ENCODE measurements around the gene WASF2.

DNA sequence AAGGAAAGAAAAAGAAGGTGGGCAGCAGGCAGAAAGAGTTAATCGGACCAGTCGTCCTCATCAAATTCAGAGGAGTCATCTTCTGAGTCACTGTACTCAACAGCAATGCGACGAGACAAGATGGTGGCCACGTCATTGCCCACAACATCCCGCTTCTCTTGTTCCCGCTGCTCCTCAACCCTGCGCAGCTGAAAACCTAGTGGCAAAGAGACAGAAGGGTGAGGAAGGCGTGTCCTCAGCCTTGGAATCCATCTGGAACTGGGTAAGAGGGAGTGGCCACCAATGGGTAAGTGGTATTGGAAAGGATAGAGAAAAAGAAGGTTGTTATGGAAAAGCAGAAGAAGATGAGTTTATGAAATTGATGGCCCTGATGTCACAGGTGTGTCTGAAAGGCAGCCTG, 81.8 kb downstream of the WASF2 start:
- TF ChIP-seq, protein P1, sequence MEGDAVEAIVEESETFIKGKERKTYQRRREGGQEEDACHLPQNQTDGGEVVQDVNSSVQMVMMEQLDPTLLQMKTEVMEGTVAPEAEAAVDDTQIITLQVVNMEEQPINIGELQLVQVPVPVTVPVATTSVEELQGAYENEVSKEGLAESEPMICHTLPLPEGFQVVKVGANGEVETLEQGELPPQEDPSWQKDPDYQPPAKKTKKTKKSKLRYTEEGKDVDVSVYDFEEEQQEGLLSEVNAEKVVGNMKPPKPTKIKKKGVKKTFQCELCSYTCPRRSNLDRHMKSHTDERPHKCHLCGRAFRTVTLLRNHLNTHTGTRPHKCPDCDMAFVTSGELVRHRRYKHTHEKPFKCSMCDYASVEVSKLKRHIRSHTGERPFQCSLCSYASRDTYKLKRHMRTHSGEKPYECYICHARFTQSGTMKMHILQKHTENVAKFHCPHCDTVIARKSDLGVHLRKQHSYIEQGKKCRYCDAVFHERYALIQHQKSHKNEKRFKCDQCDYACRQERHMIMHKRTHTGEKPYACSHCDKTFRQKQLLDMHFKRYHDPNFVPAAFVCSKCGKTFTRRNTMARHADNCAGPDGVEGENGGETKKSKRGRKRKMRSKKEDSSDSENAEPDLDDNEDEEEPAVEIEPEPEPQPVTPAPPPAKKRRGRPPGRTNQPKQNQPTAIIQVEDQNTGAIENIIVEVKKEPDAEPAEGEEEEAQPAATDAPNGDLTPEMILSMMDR (IDR thresholded peaks at IDR 0.05) = no peak
- TF ChIP-seq POLR2A (IDR thresholded peaks at IDR 0.05) (no peak), POLR2AphosphoS5 (IDR thresholded peaks at IDR 0.05) (no peak)
